PC-9 (cell line): ENCODE data around the gene NELL1. TPM values are rescaled to one million over a fixed set of nuclear protein-coding genes. Genes with fewer than 3 reads are reported as not detected.
"Not testable (repeated sequence)": the region's sequence is repeated elsewhere in the genome, so short reads cannot be mapped to it uniquely, and the experiment has no call there.

Experiments used
- BruUV-seq: library from RNA; stranded (reverse); fragments of 400-500 nt; replicated peaks from 2 replicates; lab custom pipeline; 2021; lab: Mats Ljungman, UMichigan
- CTCF ChIA-PET: fragments of 300-600 bp; sonication (Branson Sonifier 250); formaldehyde crosslinking; loops from one replicate; lab custom pipeline; 2022; ENCODE audit warnings: antibody characterized with exemption; lab: Charles Lee
- POLR2A ChIA-PET: fragments of 300-600 bp; sonication (Branson Sonifier 250); formaldehyde crosslinking; loops from one replicate; lab custom pipeline; 2022; ENCODE audit warnings: antibody characterized with exemption; ENCODE audit not compliant: unreplicated experiment; lab: Charles Lee
- DNase-seq, 2 experiments: peaks; one replicate each; pipeline versions ENCODE4 v3.0.0 to v3.0.0-alpha.2; 2015 to 2022; ENCODE audit warnings: mixed read lengths in 1 of 2
- H2AFZ ChIP-seq: fragments of 200-600 bp; sonication (generic); 2 replicates; pipeline ENCODE4 v1.8.1; 2017; ENCODE audit warnings: antibody characterized with exemption
- H3F3A ChIP-seq: fragments of 200-600 bp; sonication (generic); 2 replicates; pipeline ENCODE4 v1.8.1; 2017; ENCODE audit warnings: antibody characterized with exemption, mild to moderate bottlenecking, low read depth; ENCODE audit not compliant: insufficient read depth
- H3K27ac ChIP-seq: fragments of 200-600 bp; sonication (generic); 2 replicates; pipeline ENCODE4 v1.6.1; 2016; ENCODE audit warnings: mixed run types
- H3K27me3 ChIP-seq: fragments of 200-600 bp; sonication (generic); 2 replicates; pipeline ENCODE4 v1.6.1; 2016; ENCODE audit warnings: low read depth, mixed run types; ENCODE audit not compliant: insufficient read depth
- H3K36me3 ChIP-seq: fragments of 200-600 bp; sonication (generic); 2 replicates; pipeline ENCODE4 v1.6.1; 2016; ENCODE audit warnings: low read depth, mixed run types
- H3K4me1 ChIP-seq: fragments of 200-600 bp; sonication (generic); replicated peaks from 2 replicates; pipeline ENCODE4 v1.6.1; 2016; ENCODE audit warnings: mixed run types; ENCODE audit not compliant: insufficient read depth
- H3K4me2 ChIP-seq: fragments of 200-600 bp; sonication (generic); 2 replicates; pipeline ENCODE4 v1.6.1; 2017; ENCODE audit warnings: mixed run types
- H3K4me3 ChIP-seq: fragments of 200-600 bp; sonication (generic); 2 replicates; pipeline ENCODE4 v1.6.1; 2016; ENCODE audit warnings: mixed run types
- H3K79me2 ChIP-seq: fragments of 200-600 bp; sonication (generic); 2 replicates; pipeline ENCODE4 v1.6.1; 2017; ENCODE audit warnings: low read depth, mixed run types
- H3K9me2 ChIP-seq: fragments of 200-600 bp; sonication (generic); 2 replicates; pipeline ENCODE4 v1.8.1; 2017; ENCODE audit warnings: mild to moderate bottlenecking; ENCODE audit not compliant: insufficient read depth
- H3K9me3 ChIP-seq: fragments of 200-600 bp; sonication (generic); 2 replicates; pipeline ENCODE4 v1.8.1; 2016; ENCODE audit warnings: low read depth; ENCODE audit not compliant: insufficient read depth
- H4K20me1 ChIP-seq: fragments of 200-600 bp; sonication (generic); 2 replicates; pipeline ENCODE4 v1.8.1; 2017; ENCODE audit not compliant: insufficient read depth
- CTCF ChIP-seq: fragments of 200-600 bp; sonication (generic); conservative IDR thresholded peaks from 2 replicates; pipeline ENCODE4 v1.6.1; 2017; ENCODE audit warnings: mixed run types, antibody characterized with exemption, mild to moderate bottlenecking, moderate library complexity
- EZH2 ChIP-seq: fragments of 200-600 bp; sonication (generic); IDR thresholded peaks from 2 replicates; pipeline ENCODE4 v1.8.0; 2017; ENCODE audit warnings: antibody characterized with exemption, low read depth
- intact Hi-C: fragments of 100-400 bp; cut with micrococcal nuclease; formaldehyde crosslinking; loops from one replicate; pipeline ENCODE4 v1.10.0; 2022; ENCODE audit not compliant: unreplicated experiment
- total RNA-seq: library from RNA; stranded (reverse); gene quantifications from 2 replicates; pipeline ENCODE4 v1.2.3, GENCODE V29; 2021

NELL1 gene
- total RNA-seq, 1 experiment from 2014 or later = not detected

- intact Hi-C loops = no loop called here
- ChIA-PET CTCF (no interaction called here), POLR2A (no interaction called here)
- DNase-seq = no peak
- Histone ChIP-seq H3K79me2 (no peaks in the 10 kb centered on the region), H3K27me3 (no peaks in the 10 kb centered on the region), H3F3A (no peaks in the 10 kb centered on the region), H3K4me1 (no peaks in the 10 kb centered on the region), H2AFZ (no peak overlapping the region), H3K4me2 (no peak overlapping the region), H3K4me3 (no peak overlapping the region), H3K9me2 (no peaks in the 10 kb centered on the region), H3K9me3 (no peaks in the 10 kb centered on the region), H3K36me3 (no peaks in the 10 kb centered on the region), H3K27ac (no peak overlapping the region), H4K20me1 (no peaks in the 10 kb centered on the region)
- no TSS peak for BruUV-seq
- TF ChIP-seq CTCF = no peak
Observed at GRCh38 chr11:21268036-21268435, 598.6 kb downstream of the NELL1 start.

GRCh38 chr11:21272139-21272538 lies 602.8 kb downstream of the NELL1 start:
- H3K27me3 ChIP-seq, H3K4me2 ChIP-seq, CTCF ChIA-PET, H3K79me2 ChIP-seq, BruUV-seq, H3K9me3 ChIP-seq, POLR2A ChIA-PET, H3K36me3 ChIP-seq, H3F3A ChIP-seq, intact Hi-C loops, H4K20me1 ChIP-seq, H3K4me3 ChIP-seq, H2AFZ ChIP-seq, DNase-seq, H3K4me1 ChIP-seq, H3K9me2 ChIP-seq, H3K27ac ChIP-seq: not testable (repeated sequence)

- Histone ChIP-seq H3K79me2 (no peaks in the 10 kb centered on the region), H3K27ac (no peak overlapping the region), H3K36me3 (no peaks in the 10 kb centered on the region), H3K4me1 (no peaks in the 10 kb centered on the region), H3K4me2 (no peak overlapping the region), H3F3A (no peaks in the 10 kb centered on the region), H3K4me3 (no peak overlapping the region), H4K20me1 (no peaks in the 10 kb centered on the region), H3K27me3 (0 out of 2 replicates have a peak, but pooled peaks cover 2% of the 10 kb centered on the region), H3K9me3 (no peaks in the 10 kb centered on the region), H2AFZ (no peak overlapping the region), H3K9me2 (no peaks in the 10 kb centered on the region)
- POLR2A ChIA-PET = no interaction called here
- no peak for TF ChIP-seq EZH2
- TF ChIP-seq CTCF = no peak
- CTCF ChIA-PET = no interaction called here
- no peak for DNase-seq
- no TSS peak for BruUV-seq
- intact Hi-C loops = no loop called here
Observed at GRCh38 chr11:21278840-21279239, 609.5 kb downstream of the NELL1 start.

GRCh38 chr11:21285104-21285503 lies 615.7 kb downstream of the NELL1 start:
- no peaks in the 10 kb centered on the region for H3F3A ChIP-seq
- no peaks in the 10 kb centered on the region for H3K4me1 ChIP-seq
- no peak for DNase-seq
- H3K79me2 ChIP-seq = no peaks in the 10 kb centered on the region
- no peak overlapping the region for H3K4me2 ChIP-seq
- no TSS peak for BruUV-seq
- H3K36me3 ChIP-seq = no peaks in the 10 kb centered on the region
- no peaks in the 10 kb centered on the region for H3K9me3 ChIP-seq
- H3K27me3 ChIP-seq = no peaks in the 10 kb centered on the region
- intact Hi-C loops = no loop called here
- no peaks in the 10 kb centered on the region for H4K20me1 ChIP-seq
- POLR2A ChIA-PET = no interaction called here
- TF ChIP-seq CTCF = no peak
- TF ChIP-seq EZH2 = no peak
- no peaks in the 10 kb centered on the region for H3K9me2 ChIP-seq
- CTCF ChIA-PET = no interaction called here
- no peak overlapping the region for H2AFZ ChIP-seq
- H3K4me3 ChIP-seq = no peak overlapping the region
- no peak overlapping the region for H3K27ac ChIP-seq
